ENCODE data around the gene SH3D19.
"Not testable (repeated sequence)": the region's sequence is repeated elsewhere in the genome, so short reads cannot be mapped to it uniquely, and the experiment has no call there.

SH3D19 gene

GRCh38 chr4:151150821-151151580 is 174.4 kb downstream of the SH3D19 start:
- no peak for DNase-seq (ENCODE audit: low read depth in 2 of 2)

- no peak for DNase-seq (ENCODE audit: low read depth in 2 of 2)
Measured at GRCh38 chr4:151148261-151148660, 177.1 kb downstream of the SH3D19 start.

GRCh38 chr4:151147000-151147399 is 178.4 kb downstream of the SH3D19 start:
- DNase-seq (ENCODE audit: low read depth in 2 of 2) = no peak

- no peak for DNase-seq (ENCODE audit: low read depth in 2 of 2)
Measured at GRCh38 chr4:151144329-151145072, 180.9 kb downstream of the SH3D19 start.

GRCh38 chr4:151143811-151144210 is 181.6 kb downstream of the SH3D19 start:
- DNase-seq (ENCODE audit: low read depth in 2 of 2) = no peak

GRCh38 chr4:151143162-151143561 is 182.2 kb downstream of the SH3D19 start:
- DNase-seq (ENCODE audit: low read depth in 2 of 2) = no peak

GRCh38 chr4:151142758-151143157 is 182.6 kb downstream of the SH3D19 start:
- no peak for DNase-seq (ENCODE audit: low read depth in 2 of 2)

GRCh38 chr4:151139814-151140213 is 185.6 kb downstream of the SH3D19 start:
- DNase-seq (ENCODE audit: low read depth in 2 of 2) = no peak

GRCh38 chr4:151136048-151136447 is 189.4 kb downstream of the SH3D19 start:
- not testable (repeated sequence) for DNase-seq (ENCODE audit: low read depth in 2 of 2)

- no peak for DNase-seq (ENCODE audit: low read depth in 2 of 2)
Measured at GRCh38 chr4:151133311-151133710, 192.1 kb downstream of the SH3D19 start.

GRCh38 chr4:151129796-151130195 is 195.6 kb downstream of the SH3D19 start:
- no peak for DNase-seq (ENCODE audit: low read depth in 2 of 2)

GRCh38 chr4:151117371-151117962 is 207.9 kb downstream of the SH3D19 start:
- DNase-seq (ENCODE audit: low read depth in 2 of 2) = no peak

- DNase-seq (ENCODE audit: low read depth in 2 of 2) = no peak
Measured at GRCh38 chr4:151114986-151115385, 210.4 kb downstream of the SH3D19 start.

GRCh38 chr4:151114338-151114737 is 211.1 kb downstream of the SH3D19 start:
- DNase-seq (ENCODE audit: low read depth in 2 of 2) = no peak

GRCh38 chr4:151110236-151110635 is 215.2 kb downstream of the SH3D19 start:
- DNase-seq (ENCODE audit: low read depth in 2 of 2) = no peak

GRCh38 chr4:151107063-151107462 is 218.3 kb downstream of the SH3D19 start:
- DNase-seq (ENCODE audit: low read depth in 2 of 2) = no peak

- DNase-seq (ENCODE audit: low read depth in 2 of 2) = no peak
Measured at GRCh38 chr4:151105454-151106032, 219.9 kb downstream of the SH3D19 start.

- DNase-seq (ENCODE audit: low read depth in 2 of 2) = no peak
Measured at GRCh38 chr4:151104621-151105020, 220.8 kb downstream of the SH3D19 start.

- no peak for DNase-seq (ENCODE audit: low read depth in 2 of 2)
Measured at GRCh38 chr4:151103758-151104157, 221.6 kb downstream of the SH3D19 start.

- no peak for DNase-seq (ENCODE audit: low read depth in 2 of 2)
Measured at GRCh38 chr4:151100531-151100930, 224.9 kb downstream of the SH3D19 start.

GRCh38 chr4:151099976-151100417 is 225.4 kb downstream of the SH3D19 start:
- no peak for DNase-seq (ENCODE audit: low read depth in 2 of 2)

GRCh38 chr4:151099229-151099975 is 226.0 kb downstream of the SH3D19 start, which contains the start of gene RPS3A:
Gene RPS3A, plus strand, starts transcription at chr4:151099628. Its CDS starts 25 bp downstream, at chr4:151099653.
- peak; percentile 93 to 97 for DNase-seq (ENCODE audit: low read depth in 2 of 2)

Measured in stimulated activated CD8-positive, alpha-beta memory T cell treated with anti-CD3 and anti-CD28 coated beads, Interleukin-2, amount 100 ng/mL, for 1 hour (primary cell).